Activated T-helper 1 cell treated with anti-CD3 and anti-CD28 coated beads, Interleukin-12 subunit alpha, Interleukin-12 subunit beta, Interleukin-2, Interleukin-4 antibody, amounts not matched to agents 30 ng/mL and 10 ng/mL and 1 ng/mL, durations not matched to agents 14 hours and 24 hours and 36 hours (primary cell): ENCODE measurements around the gene A2M. TPM values are rescaled to one million over a fixed set of nuclear protein-coding genes. Genes with fewer than 3 reads are reported as not detected.
A peak's percentile ranks its signal among the peaks of the same experiment; 100 is the strongest.

Experiments
- DNase-seq: peaks from one replicate; pipeline ENCODE4 v3.0.0; 2021; ENCODE audit warnings: low spot score
- H3K27ac Mint-ChIP-seq: one replicate; pipeline ENCODE4 v1.8.0; 2021; ENCODE audit warnings: mild to moderate bottlenecking, mixed read lengths
- H3K27me3 Mint-ChIP-seq: one replicate; pipeline ENCODE4 v1.8.0; 2022; ENCODE audit warnings: mild to moderate bottlenecking, moderate library complexity, mixed read lengths; ENCODE audit not compliant: insufficient read depth
- H3K36me3 Mint-ChIP-seq: one replicate; pipeline ENCODE4 v1.8.0; 2021; ENCODE audit warnings: low read depth, mixed read lengths
- H3K4me1 Mint-ChIP-seq: one replicate; pipeline ENCODE4 v1.8.0; 2021; ENCODE audit warnings: low read depth, mixed read lengths
- H3K4me3 Mint-ChIP-seq: one replicate; pipeline ENCODE4 v1.8.0; 2021; ENCODE audit warnings: mild to moderate bottlenecking, moderate library complexity, mixed read lengths
- H3K9me3 Mint-ChIP-seq: one replicate; pipeline ENCODE4 v1.8.0; 2021; ENCODE audit warnings: mixed read lengths
- intact Hi-C: fragments of 100-400 bp; cut with micrococcal nuclease; formaldehyde crosslinking; loops from one replicate; pipeline ENCODE4 v1.15.1; 2024
- total RNA-seq: library from RNA; stranded (reverse); gene quantifications from 2 replicates; pipeline ENCODE4 v1.2.3, GENCODE V29; 2022

A2M gene
- total RNA-seq, 1 donor from 2014 or later: not detected

GRCh38 chr12:9030776-9031175, 84.9 kb downstream of the A2M start:
- Mint-ChIP-seq H3K27me3 (peaks cover 4% of the 10 kb centered on the region), H3K4me1 (peaks cover 9% of the 10 kb centered on the region), H3K27ac (no peak overlapping the region), H3K36me3 (no peaks in the 10 kb centered on the region), H3K9me3 (no peaks in the 10 kb centered on the region), H3K4me3 (no peak overlapping the region)
- no peak for DNase-seq
- intact Hi-C loops: no loop called here

DNA sequence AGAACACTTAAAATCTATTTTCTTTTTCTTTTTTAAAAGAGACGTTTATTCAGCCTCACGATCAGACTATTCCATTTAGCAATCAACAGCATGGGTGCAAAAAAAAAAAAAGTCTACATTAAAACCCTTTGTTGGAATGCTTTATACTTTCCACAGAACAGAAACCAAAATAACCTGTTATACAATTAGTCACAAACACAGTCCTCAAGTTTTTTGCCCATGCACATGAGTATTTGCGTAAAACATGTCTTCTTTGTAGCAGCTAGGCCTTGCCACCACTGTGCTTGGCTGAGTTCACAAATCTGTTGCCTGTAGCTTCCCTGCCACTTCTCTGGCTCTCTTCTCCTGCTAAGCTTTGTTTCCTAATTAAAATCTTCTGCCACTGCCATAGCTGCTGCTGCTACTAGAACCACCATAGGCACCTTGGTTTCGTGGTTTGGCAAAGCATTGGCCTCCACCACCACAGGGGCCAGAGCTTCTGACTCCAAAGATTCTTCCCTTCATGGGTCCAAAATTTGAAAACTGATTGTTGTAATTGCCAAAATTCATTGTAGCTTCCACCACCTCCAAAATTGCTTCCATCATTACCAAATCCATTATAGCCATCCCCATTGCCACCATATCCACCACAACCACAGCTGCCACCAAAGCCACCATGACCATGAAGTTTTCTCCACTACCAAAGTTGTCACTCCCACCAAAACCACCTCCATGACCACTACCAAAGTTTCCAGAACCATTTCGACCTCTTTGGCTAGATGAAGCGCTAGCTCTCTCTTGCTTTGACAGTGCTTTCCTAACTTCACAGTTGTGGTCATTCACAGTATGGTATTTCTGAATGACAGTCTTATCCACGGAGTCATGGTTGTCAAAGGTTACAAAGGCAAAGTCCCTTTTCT, 88.3 kb downstream of the A2M start:
- no peak for DNase-seq
- Mint-ChIP-seq H3K36me3 (peaks cover under 1% of the 10 kb centered on the region), H3K27me3 (no peaks in the 10 kb centered on the region), H3K9me3 (no peaks in the 10 kb centered on the region), H3K27ac (peak overlapping the region; percentile 88), H3K4me3 (peak overlapping the region; percentile 9), H3K4me1 (peaks cover 9% of the 10 kb centered on the region)
- intact Hi-C loops: loop anchor here (5.0 to 10.0 kb wide), 4 partner anchors 535 to 1335 kb away; no protein-coding TSS in a partner anchor

- intact Hi-C loops: loop anchor here (2.0 to 10.0 kb wide), 3 partner anchors 14 to 1188 kb away; partner anchors contain the start of gene GABARAPL1
- Mint-ChIP-seq H3K27me3 (peaks cover 2% of the 10 kb centered on the region), H3K36me3 (peaks cover 2% of the 10 kb centered on the region), H3K27ac (no peak overlapping the region), H3K4me1 (peaks cover 9% of the 10 kb centered on the region), H3K9me3 (peaks cover 3% of the 10 kb centered on the region), H3K4me3 (no peak overlapping the region)
- no peak for DNase-seq
Measured at GRCh38 chr12:9024512-9024911, 91.2 kb downstream of the A2M start.

- Mint-ChIP-seq H3K4me1 (peaks cover 5% of the 10 kb centered on the region), H3K4me3 (no peak overlapping the region), H3K9me3 (peaks cover 14% of the 10 kb centered on the region), H3K27me3 (peaks cover 4% of the 10 kb centered on the region), H3K27ac (no peak overlapping the region), H3K36me3 (peaks cover 2% of the 10 kb centered on the region)
- no peak for DNase-seq
- intact Hi-C loops: loop anchor here (10.0 kb wide), 1 partner anchor 622 kb away; no protein-coding TSS in a partner anchor
Measured at GRCh38 chr12:9022592-9022991, 93.1 kb downstream of the A2M start.

Other genes with a start within 250 kb of the A2M start
- gene PHC1, start 201.4 kb downstream of the A2M start, total RNA-seq: 9.6 and 11.3 TPM in 2 replicates
- gene M6PR, start 166.3 kb downstream of the A2M start, total RNA-seq: 179 and 192 TPM in 2 replicates
- 0.69 and 1.4 TPM in 2 replicates for gene KLRG1, start 126.4 kb downstream of the A2M start, total RNA-seq
- not detected in 2 replicates for gene PZP, start 92.5 kb upstream of the A2M start, total RNA-seq